ENCODE data around the gene C2.

DNA sequence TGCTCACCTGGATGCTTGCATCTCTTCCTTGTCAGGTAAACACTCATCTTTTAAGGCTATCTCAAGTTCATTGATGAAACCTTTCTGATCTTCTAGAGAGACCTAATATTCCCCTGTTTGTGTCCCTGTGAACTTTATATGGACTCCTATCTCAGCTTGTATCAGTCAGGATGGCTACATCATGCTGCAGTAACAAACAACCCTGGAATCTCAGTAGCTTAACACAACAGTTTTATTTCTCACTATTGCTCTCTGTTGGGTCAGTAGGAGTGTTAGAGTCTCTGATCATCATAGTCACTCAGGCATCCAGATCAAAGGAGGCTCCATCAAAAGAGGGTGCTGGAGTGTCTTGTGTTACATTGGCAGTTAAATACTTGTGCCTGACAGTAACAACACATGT, 12.2 kb upstream of the C2 start:
- TF ChIP-seq, protein P1, sequence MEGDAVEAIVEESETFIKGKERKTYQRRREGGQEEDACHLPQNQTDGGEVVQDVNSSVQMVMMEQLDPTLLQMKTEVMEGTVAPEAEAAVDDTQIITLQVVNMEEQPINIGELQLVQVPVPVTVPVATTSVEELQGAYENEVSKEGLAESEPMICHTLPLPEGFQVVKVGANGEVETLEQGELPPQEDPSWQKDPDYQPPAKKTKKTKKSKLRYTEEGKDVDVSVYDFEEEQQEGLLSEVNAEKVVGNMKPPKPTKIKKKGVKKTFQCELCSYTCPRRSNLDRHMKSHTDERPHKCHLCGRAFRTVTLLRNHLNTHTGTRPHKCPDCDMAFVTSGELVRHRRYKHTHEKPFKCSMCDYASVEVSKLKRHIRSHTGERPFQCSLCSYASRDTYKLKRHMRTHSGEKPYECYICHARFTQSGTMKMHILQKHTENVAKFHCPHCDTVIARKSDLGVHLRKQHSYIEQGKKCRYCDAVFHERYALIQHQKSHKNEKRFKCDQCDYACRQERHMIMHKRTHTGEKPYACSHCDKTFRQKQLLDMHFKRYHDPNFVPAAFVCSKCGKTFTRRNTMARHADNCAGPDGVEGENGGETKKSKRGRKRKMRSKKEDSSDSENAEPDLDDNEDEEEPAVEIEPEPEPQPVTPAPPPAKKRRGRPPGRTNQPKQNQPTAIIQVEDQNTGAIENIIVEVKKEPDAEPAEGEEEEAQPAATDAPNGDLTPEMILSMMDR (IDR thresholded peaks at IDR 0.05 in 8 of 11, conservative IDR thresholded peaks at IDR 0.05 in 3 of 11) = no peak
- TF ChIP-seq POLR2AphosphoS5 (IDR thresholded peaks at IDR 0.05) = no peak
- TF ChIP-seq POLR2A (IDR thresholded peaks at IDR 0.05) = no peak
